VCaP (cell line): ENCODE data around the gene AXIN1.
"Not testable (repeated sequence)": the region's sequence is repeated elsewhere in the genome, so short reads cannot be mapped to it uniquely, and the experiment has no call there.

Experiments
- H3K27ac ChIP-seq: fragments of 450-650 bp; 2 replicates; pipeline ENCODE4 v1.5.1; 2017
- CTCF ChIP-seq: fragments of 450-650 bp; conservative IDR thresholded peaks from 2 replicates; pipeline ENCODE4 v1.5.1; 2017; ENCODE audit warnings: mild to moderate bottlenecking, moderate library complexity

Gene AXIN1

GRCh38 chr16:269061-269796 lies 83.3 kb downstream of the AXIN1 start:
- TF ChIP-seq CTCF, result no peak
- no peak overlapping the region for H3K27ac ChIP-seq

- TF ChIP-seq CTCF, result no peak
- no peak overlapping the region for H3K27ac ChIP-seq
These were observed 84.1 kb downstream of the AXIN1 start for GRCh38 chr16:268141-269053.

GRCh38 chr16:267562-267961 lies 85.0 kb downstream of the AXIN1 start:
- H3K27ac ChIP-seq, result not testable (repeated sequence)

- TF ChIP-seq CTCF, result no peak
- no peak overlapping the region for H3K27ac ChIP-seq
These were observed 86.0 kb downstream of the AXIN1 start for GRCh38 chr16:266258-267164.

- TF ChIP-seq CTCF, result no peak
- no peak overlapping the region for H3K27ac ChIP-seq
These were observed 86.8 kb downstream of the AXIN1 start for GRCh38 chr16:265711-266110.

GRCh38 chr16:265002-265529 lies 87.5 kb downstream of the AXIN1 start:
- TF ChIP-seq CTCF, result no peak
- no peak overlapping the region for H3K27ac ChIP-seq

GRCh38 chr16:264440-264951 lies 88.0 kb downstream of the AXIN1 start:
- TF ChIP-seq CTCF, result no peak
- no peak overlapping the region for H3K27ac ChIP-seq
